Hepatocyte (in vitro differentiated cells): ENCODE results near the gene KIF5C. TPM values are rescaled to one million over a fixed set of nuclear protein-coding genes. Genes with fewer than 3 reads are reported as not detected.

ENCODE experiments used
- DNase-seq: peaks from one replicate; pipeline ENCODE4 v3.0.0-alpha.2; 2016; ENCODE audit warnings: low spot score
- H2AFZ ChIP-seq: fragments of 200-600 bp; sonication (generic); 2 replicates; pipeline ENCODE4 v1.6.0; 2016; ENCODE audit warnings: antibody characterized with exemption, mild to moderate bottlenecking
- H3K27ac ChIP-seq: fragments of 200-600 bp; sonication (generic); 2 replicates; pipeline ENCODE4 v1.5.1; 2016; ENCODE audit warnings: mild to moderate bottlenecking
- H3K27me3 ChIP-seq: fragments of 200-600 bp; sonication (generic); 2 replicates; pipeline ENCODE4 v1.6.1; 2016
- H3K36me3 ChIP-seq: fragments of 200-600 bp; sonication (generic); replicated peaks from 2 replicates; pipeline ENCODE4 v1.5.1; 2016; ENCODE audit warnings: low read depth; ENCODE audit not compliant: insufficient read depth
- H3K4me1 ChIP-seq: fragments of 200-600 bp; sonication (generic); 2 replicates; pipeline ENCODE4 v1.5.1; 2016; ENCODE audit warnings: mild to moderate bottlenecking, moderate library complexity; ENCODE audit not compliant: insufficient read depth
- H3K4me2 ChIP-seq: fragments of 200-600 bp; sonication (generic); 2 replicates; pipeline ENCODE4 v1.6.0; 2016
- H3K4me3 ChIP-seq: fragments of 200-600 bp; sonication (generic); 2 replicates; pipeline ENCODE4 v1.5.1; 2016; ENCODE audit warnings: mild to moderate bottlenecking
- H3K79me2 ChIP-seq: fragments of 200-600 bp; sonication (generic); 2 replicates; pipeline ENCODE4 v1.6.0; 2017; ENCODE audit warnings: mild to moderate bottlenecking
- H3K9me2 ChIP-seq: fragments of 200-600 bp; sonication (generic); replicated peaks from 2 replicates; pipeline ENCODE4 v1.6.0; 2017; ENCODE audit warnings: mild to moderate bottlenecking; ENCODE audit not compliant: insufficient read depth
- H3K9me3 ChIP-seq: fragments of 200-600 bp; sonication (generic); 2 replicates; pipeline ENCODE4 v1.5.1; 2016; ENCODE audit warnings: low read depth, mild to moderate bottlenecking
- H4K20me1 ChIP-seq: fragments of 200-600 bp; sonication (generic); 2 replicates; pipeline ENCODE4 v1.6.0; 2016; ENCODE audit warnings: mild to moderate bottlenecking; ENCODE audit not compliant: insufficient read depth, poor library complexity, severe bottlenecking
- CTCF ChIP-seq: fragments of 200-600 bp; sonication (generic); IDR thresholded peaks from 2 replicates; pipeline ENCODE4 v1.5.1; 2016; ENCODE audit warnings: antibody characterized with exemption, mild to moderate bottlenecking; ENCODE audit not compliant: poor library complexity
- EZH2 ChIP-seq: fragments of 200-600 bp; sonication (generic); IDR thresholded peaks from 2 replicates; pipeline ENCODE4 v1.6.1; 2016; ENCODE audit warnings: antibody characterized with exemption, mild to moderate bottlenecking, borderline replicate concordance
- EZH2phosphoT487 ChIP-seq: fragments of 200-600 bp; sonication (generic); IDR thresholded peaks from one replicate; pipeline ENCODE4 v1.6.1; 2018; ENCODE audit warnings: antibody characterized with exemption, mild to moderate bottlenecking, low read depth, moderate library complexity; ENCODE audit not compliant: unreplicated experiment, severe bottlenecking
- WGBS: methylation state at CpG from one replicate; pipeline ENCODE4 v1.1.6; 2016; ENCODE audit warnings: low lambda C conversion rate; ENCODE audit errors: missing lambda C conversion rate; 5-methylcytosine and 5-hydroxymethylcytosine counted together
- polyA plus RNA-seq: library from polyadenylated mRNA; unstranded; fragments of >200 nt; fragmentation: Nextera tagmentation; extraction: Ambion mirVana; gene quantifications from 2 replicates; pipeline ENCODE4 v1.2.1, GENCODE V29; 2016
- total RNA-seq: library from RNA; depleted of rRNA; stranded (reverse); fragments of >200 nt; gene quantifications from 2 replicates; pipeline ENCODE4 v1.2.3, GENCODE V29; 2014

Gene KIF5C
- total and polyA plus RNA-seq, 2 experiments from 2014 or later, result 2.1 to 3.6 TPM

GRCh38 chr2:148930046-148930775 lies 55.2 kb downstream of the KIF5C start:
- Histone ChIP-seq H3K9me2 (no peaks in the 10 kb centered on the region), H3K4me1 (peaks cover 13% of the 10 kb centered on the region), H3K4me2 (no peak overlapping the region), H3K9me3 (no peaks in the 10 kb centered on the region), H3K36me3 (no peaks in the 10 kb centered on the region), H3K27ac (no peak overlapping the region), H3K27me3 (no peaks in the 10 kb centered on the region), H3K4me3 (no peak overlapping the region), H4K20me1 (no peaks in the 10 kb centered on the region), H3K79me2 (no peaks in the 10 kb centered on the region), H2AFZ (no peak overlapping the region)
- TF ChIP-seq EZH2 (no peak), EZH2phosphoT487 (no peak), CTCF (no peak)
- WGBS, result 39% methylated on average over 9 of the region's 9 CpGs
- peak; percentile 17 for DNase-seq

DNA sequence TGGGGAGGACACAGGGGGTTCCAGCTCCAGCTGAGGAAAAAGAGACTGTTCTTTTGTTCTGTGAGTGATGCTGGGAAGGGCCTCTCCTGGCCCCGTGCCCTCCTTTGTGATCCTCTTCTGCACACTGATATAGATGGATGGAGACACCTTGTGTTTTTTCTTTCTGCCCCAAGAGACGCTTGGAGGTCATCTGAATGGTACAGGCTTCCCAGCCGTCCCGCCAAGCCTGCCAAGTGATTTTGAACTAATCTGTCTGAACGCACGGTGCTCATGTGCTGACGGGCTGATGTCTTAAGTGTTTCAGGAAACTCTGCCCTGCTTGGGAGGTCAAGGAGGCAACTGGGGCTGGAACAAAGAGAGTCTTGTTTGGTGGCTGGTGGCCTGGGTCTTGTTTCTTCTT lies 57.5 kb downstream of the KIF5C start:
- no peak for DNase-seq
- no peak overlapping the region for H3K4me3 ChIP-seq

GRCh38 chr2:148933456-148933855 lies 58.4 kb downstream of the KIF5C start:
- Histone ChIP-seq H3K79me2 (no peaks in the 10 kb centered on the region), H3K27me3 (no peaks in the 10 kb centered on the region), H3K27ac (no peak overlapping the region), H2AFZ (no peak overlapping the region), H3K4me1 (peaks cover 1% of the 10 kb centered on the region), H4K20me1 (no peaks in the 10 kb centered on the region), H3K4me3 (no peak overlapping the region), H3K9me3 (no peaks in the 10 kb centered on the region), H3K4me2 (no peak overlapping the region), H3K36me3 (no peaks in the 10 kb centered on the region), H3K9me2 (no peaks in the 10 kb centered on the region)
- 96% methylated on average over 7 of the region's 7 CpGs for WGBS
- TF ChIP-seq EZH2phosphoT487 (no peak), CTCF (no peak), EZH2 (no peak)
- DNase-seq, result no peak

More for the DNA sequence above, 57.5 kb downstream of the KIF5C start:
- peaks cover 7% of the 10 kb centered on the region for H3K4me1 ChIP-seq
- H3K9me2 ChIP-seq, result no peaks in the 10 kb centered on the region
- H2AFZ ChIP-seq, result no peak overlapping the region
- no peaks in the 10 kb centered on the region for H3K79me2 ChIP-seq
- TF ChIP-seq EZH2 (no peak), EZH2phosphoT487 (no peak)
- no peak overlapping the region for H3K27ac ChIP-seq
- 78% methylated on average over 7 of the region's 7 CpGs for WGBS
- no peaks in the 10 kb centered on the region for H3K9me3 ChIP-seq
- no peak overlapping the region for H3K4me2 ChIP-seq
- H3K27me3 ChIP-seq, result no peaks in the 10 kb centered on the region
- H4K20me1 ChIP-seq, result no peaks in the 10 kb centered on the region
- no peaks in the 10 kb centered on the region for H3K36me3 ChIP-seq

GRCh38 chr2:148935791-148936190 lies 60.8 kb downstream of the KIF5C start:
- Histone ChIP-seq H3K4me1 (no peaks in the 10 kb centered on the region), H3K27ac (no peak overlapping the region), H3K9me2 (no peaks in the 10 kb centered on the region), H3K4me2 (no peak overlapping the region), H3K27me3 (no peaks in the 10 kb centered on the region), H4K20me1 (no peaks in the 10 kb centered on the region), H2AFZ (no peak overlapping the region), H3K79me2 (no peaks in the 10 kb centered on the region), H3K4me3 (no peak overlapping the region), H3K9me3 (no peaks in the 10 kb centered on the region), H3K36me3 (no peaks in the 10 kb centered on the region)
- no peak for TF ChIP-seq EZH2phosphoT487
- no peak for TF ChIP-seq CTCF
- no peak for TF ChIP-seq EZH2
- WGBS, result 78% methylated on average over 5 of the region's 5 CpGs
- no peak for DNase-seq
